Measurements from ENCODE around the gene MACO1.
"Not testable (repeated sequence)": the region's sequence is repeated elsewhere in the genome, so short reads cannot be mapped to it uniquely, and the experiment has no call there.

The MACO1 gene, protein sequence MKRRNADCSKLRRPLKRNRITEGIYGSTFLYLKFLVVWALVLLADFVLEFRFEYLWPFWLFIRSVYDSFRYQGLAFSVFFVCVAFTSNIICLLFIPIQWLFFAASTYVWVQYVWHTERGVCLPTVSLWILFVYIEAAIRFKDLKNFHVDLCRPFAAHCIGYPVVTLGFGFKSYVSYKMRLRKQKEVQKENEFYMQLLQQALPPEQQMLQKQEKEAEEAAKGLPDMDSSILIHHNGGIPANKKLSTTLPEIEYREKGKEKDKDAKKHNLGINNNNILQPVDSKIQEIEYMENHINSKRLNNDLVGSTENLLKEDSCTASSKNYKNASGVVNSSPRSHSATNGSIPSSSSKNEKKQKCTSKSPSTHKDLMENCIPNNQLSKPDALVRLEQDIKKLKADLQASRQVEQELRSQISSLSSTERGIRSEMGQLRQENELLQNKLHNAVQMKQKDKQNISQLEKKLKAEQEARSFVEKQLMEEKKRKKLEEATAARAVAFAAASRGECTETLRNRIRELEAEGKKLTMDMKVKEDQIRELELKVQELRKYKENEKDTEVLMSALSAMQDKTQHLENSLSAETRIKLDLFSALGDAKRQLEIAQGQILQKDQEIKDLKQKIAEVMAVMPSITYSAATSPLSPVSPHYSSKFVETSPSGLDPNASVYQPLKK

DNA sequence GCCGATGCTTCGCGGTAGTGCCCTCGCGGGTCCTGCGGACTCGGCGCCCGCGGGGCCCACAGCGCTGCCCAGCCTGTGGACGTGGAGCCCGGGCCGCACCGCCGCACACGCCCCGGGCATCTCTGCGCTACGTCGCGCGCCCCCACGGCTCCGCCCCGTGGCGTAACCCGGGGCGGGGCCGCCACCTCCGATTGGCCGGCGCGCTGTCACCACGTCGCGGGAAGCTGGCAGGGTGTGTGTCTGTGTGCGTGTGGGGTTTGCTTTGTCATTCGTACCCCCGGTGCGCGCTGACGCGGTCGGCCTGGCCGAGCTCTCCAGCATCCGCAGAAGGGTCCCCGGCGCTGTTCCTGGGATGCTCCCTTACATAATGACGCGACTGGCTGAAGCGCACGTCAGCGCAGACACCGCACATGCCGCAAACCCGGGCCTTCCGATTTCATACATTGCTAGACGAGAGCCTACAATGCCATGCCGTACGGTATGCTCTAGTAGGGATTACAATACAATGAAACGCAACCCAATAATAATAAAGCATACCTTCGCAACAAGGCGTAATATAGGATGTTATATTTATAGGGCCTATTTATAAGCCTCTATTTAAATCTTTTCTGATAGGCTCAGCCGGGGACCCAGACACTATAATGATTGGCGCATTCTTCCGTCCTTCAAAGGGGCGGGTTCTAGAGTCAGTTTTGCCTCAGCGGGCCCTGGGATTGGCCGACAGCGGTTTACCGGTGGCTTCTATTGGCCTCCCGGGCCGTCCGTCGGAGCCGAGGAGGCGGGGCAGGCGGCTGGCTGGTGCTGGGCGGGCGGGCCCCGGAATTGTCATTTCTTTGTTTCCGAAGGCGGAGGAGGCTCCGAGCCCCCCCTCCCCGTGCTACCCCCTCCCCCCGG is at the start of gene MACO1:
TSS of gene MACO1 (plus strand) at position 825 of the 894 bp plus-strand sequence. CDS start 202 bp downstream, outside the sequence.
- DNase-seq = peak; percentile 99

DNA sequence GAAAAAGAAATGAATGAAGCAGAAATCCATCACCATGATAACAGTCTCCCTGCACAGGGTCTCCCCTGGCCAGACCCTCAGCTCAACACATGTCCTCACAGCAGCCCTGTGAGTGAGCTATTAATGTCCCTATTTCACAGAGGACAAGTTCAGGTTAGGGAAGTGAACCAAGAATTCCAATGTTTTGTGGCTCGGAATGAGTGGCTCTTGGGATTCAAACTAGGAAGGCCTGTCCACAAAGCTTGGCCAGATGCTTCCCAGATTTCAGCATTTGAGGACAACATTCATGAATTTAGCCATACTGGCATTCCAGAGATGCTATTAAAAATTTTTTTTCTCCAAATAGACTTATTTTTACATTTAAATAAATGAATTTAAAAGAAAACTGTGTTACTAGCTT is 48.2 kb upstream of the MACO1 start:
- not testable (repeated sequence) for DNase-seq

DNA sequence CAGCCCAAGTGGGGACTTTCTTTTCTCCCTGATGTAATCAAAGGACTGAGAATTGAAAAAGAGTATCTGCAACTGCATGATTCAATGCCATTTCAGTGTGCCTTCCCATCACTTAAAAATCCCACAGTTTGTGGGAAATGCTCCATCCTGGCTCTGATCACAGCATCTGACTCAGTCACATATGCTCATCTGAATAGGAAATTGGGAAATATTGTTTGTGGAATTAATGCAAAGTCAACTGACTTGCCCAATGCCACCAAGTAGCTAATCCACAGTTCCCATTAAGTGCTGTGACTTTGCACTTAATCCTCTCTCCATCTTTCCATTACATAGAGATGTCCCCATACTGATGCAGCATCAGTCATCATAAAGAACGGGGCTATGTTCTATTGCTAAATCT is 47.6 kb upstream of the MACO1 start:
- not testable (repeated sequence) for DNase-seq

DNA sequence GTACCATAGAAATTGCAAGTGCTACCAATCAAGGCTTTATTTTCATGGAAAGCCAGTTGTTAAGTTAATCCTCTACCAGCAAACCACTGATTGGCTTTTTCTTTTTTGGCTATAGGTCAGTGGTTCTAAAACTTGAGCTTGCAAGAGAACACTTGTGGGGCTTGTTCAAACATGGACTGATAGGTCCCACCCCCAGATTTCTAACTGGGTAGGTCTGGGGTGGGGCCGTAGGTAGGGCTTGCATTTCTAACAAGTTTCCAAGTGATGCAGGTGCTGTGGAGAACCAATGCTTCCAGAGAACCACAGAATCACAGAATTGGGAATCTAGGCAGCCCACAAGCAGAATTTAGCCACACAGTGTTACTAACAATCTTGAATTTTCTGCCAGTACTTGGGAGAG is 46.8 kb upstream of the MACO1 start:
- not testable (repeated sequence) for DNase-seq

DNA sequence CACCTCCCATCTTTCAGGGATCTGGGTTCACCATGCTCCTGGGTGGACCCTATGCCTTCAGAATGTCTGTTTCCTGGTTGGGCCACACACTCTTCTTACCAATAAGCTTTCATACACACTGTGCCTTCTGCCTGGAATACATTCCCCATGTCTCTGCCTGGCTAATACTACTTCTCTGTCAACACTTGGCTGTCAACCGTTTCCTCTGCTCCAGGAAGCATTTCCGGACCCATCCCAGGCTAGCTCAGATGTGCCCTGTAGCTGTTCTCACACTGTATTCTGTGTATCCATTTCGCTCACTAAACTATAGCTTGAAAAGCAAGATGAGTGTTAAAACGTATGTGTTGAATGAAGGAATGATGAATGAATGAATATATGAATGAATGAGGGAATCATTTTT is 43.6 kb upstream of the MACO1 start:
- DNase-seq = not testable (repeated sequence)

DNA sequence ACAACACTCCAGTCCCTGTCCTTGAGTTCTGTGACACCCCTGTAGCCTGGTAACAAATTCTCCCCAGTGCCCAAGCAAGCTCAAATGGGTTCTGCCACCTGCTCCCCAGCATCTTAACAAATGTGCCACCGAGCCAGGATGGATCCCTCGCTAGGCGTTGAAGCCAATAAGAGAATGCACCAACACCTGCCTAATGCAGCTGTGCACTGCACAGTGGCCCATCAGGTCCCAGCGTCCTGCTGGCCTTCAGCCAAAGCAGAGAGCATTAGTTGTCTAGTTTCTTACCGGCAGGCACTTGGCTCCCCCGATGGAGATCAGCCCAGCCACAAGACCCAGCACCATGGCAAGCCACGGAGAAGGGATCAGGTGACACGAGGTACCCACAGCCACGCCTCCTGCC is 42.0 kb upstream of the MACO1 start:
- not testable (repeated sequence) for DNase-seq

DNA sequence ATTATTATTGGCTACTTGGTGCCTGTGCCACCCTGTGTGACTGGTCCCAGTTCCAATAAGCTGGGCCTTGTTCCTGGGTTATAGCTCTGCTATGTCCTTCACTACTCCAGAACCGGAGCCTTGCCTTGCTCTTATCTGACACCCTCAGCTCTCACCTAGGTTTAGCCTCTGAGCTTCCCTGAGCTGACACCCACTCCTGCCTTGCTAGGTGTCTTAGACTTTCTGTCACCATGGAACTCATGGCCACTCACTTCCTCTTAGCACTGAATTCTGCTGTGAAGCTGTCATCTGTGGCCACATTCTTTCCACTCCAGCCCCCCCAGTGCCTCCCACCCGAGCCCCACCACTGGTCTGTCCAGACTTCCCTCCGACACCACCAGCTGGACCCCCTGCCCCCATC is 41.0 kb upstream of the MACO1 start:
- not testable (repeated sequence) for DNase-seq

DNA sequence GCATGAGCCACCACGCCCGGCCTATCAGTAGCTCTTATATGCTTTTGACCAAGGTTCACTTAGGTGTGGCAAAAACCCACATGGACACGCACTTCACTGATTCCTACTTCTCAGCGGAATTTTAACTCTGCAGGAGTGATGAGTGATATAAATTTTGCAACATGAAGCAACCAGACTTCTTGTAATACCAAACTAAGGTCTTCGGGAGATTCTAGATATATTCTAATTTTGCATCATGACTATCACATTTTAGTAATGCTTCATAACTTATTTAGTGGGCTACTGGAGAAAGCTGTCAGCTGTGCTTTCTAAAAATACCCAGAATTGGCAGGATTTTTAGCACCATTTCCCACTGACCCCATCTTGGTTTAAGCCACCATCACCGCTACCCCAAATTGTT is 37.9 kb upstream of the MACO1 start:
- no peak for DNase-seq

DNA sequence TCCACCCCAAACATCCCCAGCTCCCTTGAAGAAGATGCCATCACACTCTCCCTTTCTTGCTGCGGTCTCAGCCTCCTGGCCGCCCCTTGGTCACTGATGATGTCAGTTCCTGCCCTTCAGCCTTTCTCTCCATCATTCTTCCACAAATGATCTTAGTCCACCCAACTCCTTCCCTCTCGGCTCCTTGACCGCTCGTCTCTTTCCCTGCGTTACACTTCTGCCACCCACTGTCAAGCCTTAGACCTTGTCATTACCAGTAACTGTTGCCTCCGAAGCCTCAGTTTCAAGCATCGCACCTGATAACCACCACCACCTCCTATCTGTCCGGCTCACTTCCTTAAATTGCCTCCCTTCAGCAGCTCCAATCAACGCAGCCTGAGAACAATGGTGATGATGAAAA is 33.1 kb upstream of the MACO1 start:
- DNase-seq = not testable (repeated sequence)

DNA sequence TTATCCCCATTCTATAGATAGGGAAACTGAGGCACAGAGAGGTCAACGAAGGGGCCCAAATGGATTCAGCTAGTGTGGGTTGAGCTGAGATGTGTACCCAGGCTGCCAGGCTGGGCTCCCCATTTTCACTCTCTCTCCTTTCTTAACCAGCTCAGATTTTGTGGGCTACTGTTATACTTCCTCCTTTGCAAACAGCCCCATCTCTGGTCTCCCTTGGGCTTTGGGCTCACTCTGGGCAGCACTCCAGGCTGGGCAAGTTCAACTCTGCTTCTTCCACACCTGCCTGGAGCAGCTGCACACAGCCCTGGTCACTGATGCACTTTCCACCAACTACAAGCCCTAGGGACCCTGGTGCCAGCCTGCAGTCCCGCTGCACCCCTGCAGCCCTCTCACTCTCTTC is 32.6 kb upstream of the MACO1 start:
- not testable (repeated sequence) for DNase-seq

DNA sequence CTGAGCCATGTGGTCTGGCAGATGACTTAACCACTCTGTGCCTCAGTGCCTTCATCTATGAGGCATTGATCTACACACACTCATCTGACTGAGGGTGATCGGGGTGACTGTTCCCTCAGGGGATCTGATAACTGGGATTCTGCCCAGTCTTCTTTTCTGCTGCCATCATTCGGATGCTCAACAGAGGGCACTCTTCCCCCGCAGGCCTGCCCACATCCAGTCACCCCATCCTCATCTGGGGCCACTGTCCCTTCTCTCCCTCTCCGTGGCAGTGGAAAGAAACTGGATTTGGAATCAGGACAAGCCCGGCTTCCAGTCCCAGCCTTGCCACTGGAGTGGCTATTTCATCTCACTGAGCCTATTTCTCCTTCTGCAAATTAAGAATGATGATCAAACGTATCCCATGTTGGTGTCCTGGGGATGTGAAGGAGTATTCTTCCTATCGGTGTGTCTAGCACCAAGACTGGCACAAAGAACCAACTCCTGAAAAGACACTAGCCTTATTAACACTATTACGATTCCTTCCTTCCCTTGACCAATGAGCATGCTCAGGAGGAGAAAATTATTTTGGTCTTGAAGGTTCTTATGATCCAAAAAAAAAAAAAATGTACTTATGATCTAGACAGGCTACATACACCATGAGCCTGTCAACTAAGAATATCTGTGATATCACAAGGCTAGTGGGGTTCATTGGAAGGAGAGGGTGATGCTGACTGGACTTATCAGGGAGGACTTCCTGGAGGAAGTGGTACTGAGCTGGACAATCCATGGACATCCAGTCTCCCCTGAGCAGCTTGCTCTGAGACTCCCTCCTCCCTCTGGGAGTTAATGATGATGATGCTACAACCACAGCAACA is 27.5 kb upstream of the MACO1 start:
- peak; percentile 25 to 43 for DNase-seq

DNA sequence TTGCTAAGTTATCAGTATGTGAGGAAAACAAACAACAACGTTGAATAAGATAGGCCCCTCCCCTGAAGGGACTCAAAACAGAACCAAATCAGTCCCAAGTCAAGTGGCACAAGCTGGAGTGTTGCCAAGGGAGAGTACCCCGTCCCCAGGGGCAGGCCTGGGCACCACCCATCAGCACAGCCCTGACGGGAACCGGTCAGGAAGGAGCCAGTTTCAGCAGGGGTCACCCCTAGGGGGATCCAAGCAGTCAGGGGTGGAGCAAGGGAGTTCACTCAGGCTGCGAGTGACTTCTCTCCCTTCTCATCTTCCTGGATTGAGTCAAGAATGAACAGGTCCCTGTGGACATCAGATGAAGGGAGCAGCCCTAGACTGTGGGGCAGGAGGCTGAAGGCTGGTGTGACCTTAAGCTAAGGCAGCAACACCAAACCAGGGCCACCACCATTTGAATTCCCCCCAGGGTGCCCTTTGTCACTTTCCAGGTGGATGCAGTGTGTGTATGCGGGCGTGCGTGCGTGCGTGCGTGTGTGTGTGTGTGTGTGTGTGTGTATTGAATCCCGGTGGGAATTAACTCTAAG is 24.9 kb upstream of the MACO1 start:
- not testable (repeated sequence) for DNase-seq

DNA sequence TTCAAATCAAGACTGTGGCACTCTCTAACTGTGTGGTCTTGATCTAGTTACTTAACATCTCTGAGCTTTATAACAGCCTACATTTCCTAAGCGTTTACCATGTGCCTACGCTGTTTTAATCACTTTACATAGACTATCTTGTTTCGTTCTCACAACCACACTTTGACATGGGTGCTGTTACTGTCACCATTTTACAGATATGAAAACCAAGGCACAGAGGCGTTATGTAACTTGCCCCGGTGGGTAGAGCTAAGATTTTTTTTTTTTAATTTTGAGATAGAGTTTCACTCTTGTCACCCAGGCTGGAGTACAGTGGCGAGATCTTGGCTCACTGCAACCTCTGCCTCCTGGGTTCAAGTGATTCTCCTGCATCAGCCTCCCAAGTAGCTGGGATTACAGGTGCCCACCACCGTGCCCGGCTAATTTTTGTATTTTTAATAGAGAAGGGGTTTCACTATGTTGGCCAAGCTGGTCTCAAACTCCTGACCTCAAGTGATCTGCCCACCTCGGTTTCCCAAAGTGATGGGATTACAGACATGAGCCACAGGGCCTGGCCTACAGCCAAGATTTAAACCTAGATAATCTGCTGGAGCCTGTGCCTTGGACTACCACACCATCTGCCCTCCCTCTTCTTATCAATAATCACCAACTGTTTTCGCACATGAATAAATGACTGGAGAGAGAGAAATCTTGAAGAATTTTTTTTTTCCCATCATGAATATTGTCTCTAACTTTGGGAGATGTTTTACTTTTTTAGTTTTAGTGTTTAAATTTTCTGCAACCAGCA is 20.9 kb upstream of the MACO1 start:
- DNase-seq = not testable (repeated sequence)

DNA sequence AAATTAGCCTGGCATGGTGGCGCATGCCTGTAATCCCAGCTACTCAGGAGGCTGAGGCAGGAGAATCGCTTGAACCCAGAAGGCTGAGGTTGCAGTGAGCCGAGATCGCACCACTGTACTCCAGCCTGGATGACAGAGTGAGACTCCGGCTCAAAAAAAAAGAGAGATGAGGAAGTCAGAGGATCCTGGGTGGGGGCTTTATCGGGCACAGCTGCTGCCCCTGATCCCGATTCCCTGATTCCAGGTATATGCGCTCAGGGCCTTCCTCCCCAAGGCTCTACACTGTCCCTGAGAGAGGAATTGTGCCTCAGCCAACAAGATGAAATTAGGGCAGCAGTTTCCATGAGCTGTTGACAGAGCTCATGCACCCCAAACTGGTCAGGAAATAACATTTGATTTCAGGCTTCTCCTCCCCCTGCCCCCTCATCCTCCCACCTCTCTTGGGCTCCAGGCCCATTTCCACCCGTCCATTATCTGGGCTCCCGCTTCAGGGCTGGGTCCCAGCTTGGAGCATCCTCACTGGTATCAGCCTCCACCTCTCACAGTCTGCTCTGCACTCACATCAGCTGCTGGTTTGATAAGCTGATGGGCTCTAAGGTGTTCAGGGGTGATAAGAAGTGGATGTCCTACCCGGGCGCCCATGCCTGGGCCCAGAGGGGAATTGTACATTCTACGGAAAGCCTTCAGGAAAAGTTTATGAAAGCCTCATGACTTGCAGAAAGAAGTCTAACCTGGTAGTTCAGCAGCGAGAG is 17.6 kb upstream of the MACO1 start:
- not testable (repeated sequence) for DNase-seq

DNA sequence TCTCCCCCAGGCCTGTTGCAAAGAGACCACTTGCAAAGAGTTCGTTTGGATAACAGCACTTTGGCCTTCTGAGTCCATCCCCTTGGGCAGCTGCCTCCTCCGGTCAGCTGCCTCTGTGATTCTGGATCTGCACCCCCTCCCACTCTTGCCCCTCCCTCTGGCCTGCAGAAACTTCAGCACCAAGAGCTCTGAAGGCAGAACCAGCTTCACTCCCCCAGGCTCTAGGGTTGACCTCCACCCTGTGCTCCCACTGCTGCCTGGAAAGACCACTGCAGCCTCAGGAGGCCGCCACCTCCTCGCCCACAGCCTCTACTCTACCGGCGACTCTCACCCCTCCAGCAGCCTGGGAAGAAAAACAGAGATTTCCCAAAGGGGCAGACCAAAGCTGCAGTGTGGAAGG is 16.5 kb upstream of the MACO1 start:
- not testable (repeated sequence) for DNase-seq

DNA sequence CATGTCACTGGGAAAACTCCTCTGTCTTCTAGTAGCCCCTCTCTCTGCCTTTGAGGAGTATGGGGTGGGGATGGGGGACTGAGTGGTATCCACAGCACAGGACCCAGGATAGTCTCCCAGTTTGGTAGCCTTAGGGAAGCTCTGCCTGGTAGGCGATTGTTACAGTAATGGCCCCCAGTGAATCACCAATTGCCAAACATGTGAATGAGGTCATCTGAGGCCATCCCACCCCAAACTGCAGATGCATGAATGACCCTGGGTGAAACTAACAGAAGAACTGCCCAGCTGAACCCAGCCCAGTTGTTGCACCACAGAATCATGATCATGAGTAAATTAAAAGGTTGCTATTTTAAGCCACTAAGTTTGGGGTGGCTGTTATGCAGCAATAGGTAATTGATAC is 16.1 kb upstream of the MACO1 start:
- DNase-seq = not testable (repeated sequence)

DNA sequence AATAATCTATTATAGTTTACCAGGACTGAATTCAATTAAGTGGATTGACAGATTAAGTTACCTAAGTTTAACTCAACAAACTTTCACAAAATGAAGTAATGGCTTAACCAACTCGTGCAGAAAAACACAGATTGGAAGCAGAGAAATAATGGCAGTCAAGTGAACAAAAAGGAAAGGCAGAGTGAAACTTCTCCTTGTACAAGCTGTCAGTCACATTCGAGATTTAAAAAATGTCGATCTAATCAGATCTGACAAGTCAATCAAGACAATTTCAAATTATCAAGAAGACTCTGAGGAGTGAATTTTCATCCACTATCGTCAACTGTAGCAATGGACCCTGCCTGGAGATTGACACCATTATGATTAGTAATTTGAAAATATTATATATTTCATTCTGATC is 13.4 kb upstream of the MACO1 start:
- not testable (repeated sequence) for DNase-seq

DNA sequence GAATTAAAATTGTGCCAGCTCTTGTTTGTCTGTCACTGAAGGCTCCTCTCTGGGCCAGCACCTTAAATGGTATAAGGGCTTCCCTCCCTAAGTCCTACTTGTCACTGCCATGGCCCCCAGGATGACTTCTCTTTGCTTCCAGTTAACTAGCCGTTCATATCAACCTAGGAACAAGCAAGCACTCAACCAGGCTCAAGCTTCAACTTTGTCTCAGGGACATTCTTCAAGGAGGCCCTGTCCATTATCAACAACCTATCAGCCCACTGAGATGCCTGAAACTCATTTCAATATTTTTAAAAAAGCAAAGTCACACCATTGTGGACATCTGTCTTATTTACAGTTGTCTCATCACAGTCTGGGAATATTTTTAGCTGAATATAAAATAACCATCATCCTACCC is 11.4 kb upstream of the MACO1 start:
- not testable (repeated sequence) for DNase-seq

DNA sequence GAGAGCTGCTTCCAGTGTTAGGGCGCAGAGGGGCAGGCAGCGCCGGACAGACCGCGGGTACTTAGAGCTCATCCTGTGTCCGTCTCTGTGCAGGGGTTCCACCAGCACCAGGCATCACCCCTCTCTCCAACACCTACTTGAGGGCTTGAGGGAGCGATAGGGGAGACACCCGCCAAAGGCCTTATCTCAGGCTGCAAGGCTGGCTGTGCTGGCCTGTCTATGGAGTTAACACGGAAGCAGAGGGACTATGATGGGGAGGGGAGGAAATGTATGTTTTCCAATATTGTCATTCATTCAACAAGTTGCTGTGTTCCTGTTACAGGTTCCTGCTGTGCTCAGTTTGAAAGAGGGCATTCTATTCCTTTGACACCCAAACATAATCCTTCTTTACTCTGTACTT is 10.0 kb upstream of the MACO1 start, which contains the start of gene RHCE:
TSS of gene RHCE (minus strand) at position 111 of the 400 bp plus-strand sequence. CDS start at position 72, 39 bp downstream.
- not testable (repeated sequence) for DNase-seq

DNA sequence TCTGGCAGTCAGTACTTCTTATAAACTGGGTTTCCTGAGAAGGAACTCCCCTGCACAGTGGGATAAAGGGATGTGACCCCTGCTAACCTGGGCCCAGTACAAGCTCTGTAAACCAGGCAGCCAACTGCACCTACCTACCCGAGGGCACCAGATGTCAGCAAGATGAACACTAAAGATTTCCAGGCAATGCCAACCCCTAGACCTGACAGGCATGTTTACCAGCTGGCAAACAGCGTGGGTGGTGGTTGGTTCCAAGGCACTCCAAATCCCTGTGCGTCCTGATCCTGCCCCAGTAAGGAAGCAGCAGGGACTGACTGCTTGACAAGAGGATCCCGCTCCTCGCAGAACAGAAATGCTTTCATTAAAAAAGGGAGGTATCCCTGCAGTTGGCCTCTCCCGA is 7.5 kb upstream of the MACO1 start:
- not testable (repeated sequence) for DNase-seq

Data from activated T-cell treated with anti-CD3 and anti-CD28 coated beads, Interleukin-2, amount 50 U/mL, for 48 hours (primary cell).